Right lobe of liver (tissue), 4 donors: ENCODE data around the gene EDNRA.

ENCODE experiments used
- CTCF ChIP-seq, 4 donors: fragments of 200-600 bp in 3 of 4; fragments of 450-650 bp in 1 of 4; IDR thresholded peaks; one replicate each; pipeline versions ENCODE4 v1.5.1 to v1.8.0; 2016 to 2022; ENCODE audit warnings: antibody characterized with exemption in 4 of 4, mild to moderate bottlenecking in 2 of 4
- POLR2A ChIP-seq: fragments of 450-650 bp; IDR thresholded peaks from one replicate; pipeline ENCODE4 v1.6.1; 2017; ENCODE audit warnings: antibody characterized with exemption, mild to moderate bottlenecking
- donor health status: DM: no; HTN: no; CAD: no.
- donor health status: DM: no; HTN: no; CAD: no.
- donor health status: DM: no; HTN: yes; CAD: no.

GRCh38 chr4:147571036-147571770, 90.3 kb downstream of the EDNRA start:
- no peak for TF ChIP-seq CTCF (IDR thresholded peaks at IDR 0.05)
- TF ChIP-seq POLR2A: no peak
